ENCODE data around the gene PLEKHH1. TPM values are rescaled to one million over a fixed set of nuclear protein-coding genes. Genes with fewer than 3 reads are reported as not detected.

Gene PLEKHH1
- total and polyA plus RNA-seq, 2 of the 8 experiments (the other 6 are each of a cell fraction or from before 2014, with no cell fraction given): 28.3 to 33.3 TPM

GRCh38 chr14:67630186-67630585, 97.1 kb downstream of the PLEKHH1 start:
- Histone ChIP-seq H3K4me3 (ENCODE audit: extremely low read depth in 1 of 4, insufficient read depth in 2 of 4, low read depth in 3 of 4, low read length in 4 of 4) (no peak overlapping the region), H2BK20ac (ENCODE audit: low read length) (no peak overlapping the region), H4K5ac (ENCODE audit: insufficient read length, low read depth, low read length) (no peak overlapping the region), H2BK120ac (replicated peaks; ENCODE audit: low read depth, low read length) (no peak overlapping the region), H3K23ac (ENCODE audit: insufficient read length) (no peak overlapping the region), H2BK5ac (ENCODE audit: low read depth, low read length) (no peak overlapping the region), H3K79me1 (ENCODE audit: low read depth, low read length) (no peaks in the 10 kb centered on the region; the same call in 1 of the 2 replicates), H3K27me3 (replicated peaks in 1 of 4; ENCODE audit: control insufficient read depth in 3 of 4, extremely low read depth in 1 of 4, insufficient read depth in 3 of 4, low read length in 3 of 4) (no peaks in the 10 kb centered on the region), H4K91ac (replicated peaks; ENCODE audit: insufficient read length, low read length) (no peak overlapping the region), H3K9ac (replicated peaks in 1 of 4; ENCODE audit: extremely low read depth in 1 of 4, low read depth in 3 of 4, low read length in 3 of 4) (no peak overlapping the region), H3K79me2 (ENCODE audit: control insufficient read depth in 1 of 2, insufficient read depth in 2 of 2, low read length in 2 of 2) (no peaks in the 10 kb centered on the region), H3K23me2 (ENCODE audit: low read depth, low read length) (no peaks in the 10 kb centered on the region), H3K4ac (replicated peaks; ENCODE audit: insufficient read length, low read depth, low read length) (no peak overlapping the region), H4K8ac (ENCODE audit: extremely low read depth, insufficient read depth, low read length) (no peak overlapping the region), H2BK15ac (ENCODE audit: low read length) (no peak overlapping the region), H3K56ac (replicated peaks; ENCODE audit: insufficient read length, low read depth, low read length) (no peak overlapping the region), H4K20me1 (replicated peaks in 1 of 2; ENCODE audit: control insufficient read depth in 1 of 2, insufficient read depth in 2 of 2, low read length in 2 of 2) (peaks cover 0 to 3% of the 10 kb centered on the region in 2 experiments), H3K4me1 (replicated peaks in 1 of 4; ENCODE audit: control insufficient read depth in 3 of 4, insufficient read depth in 4 of 4, low read length in 3 of 4) (no peaks in the 10 kb centered on the region), H2AFZ (ENCODE audit: low read length) (no peak overlapping the region), H2BK12ac (ENCODE audit: low read depth, low read length) (no peak overlapping the region), H3K4me2 (ENCODE audit: insufficient read depth in 1 of 2, low read depth in 2 of 2, low read length in 2 of 2) (no peak overlapping the region), H3K36me3 (ENCODE audit: control insufficient read depth in 2 of 4, insufficient read depth in 4 of 4, low read length in 3 of 4) (no peaks in the 10 kb centered on the region; a peak in 1 of 8 replicates), H3K14ac (ENCODE audit: insufficient read length) (no peak overlapping the region), H3K9me3 (ENCODE audit: insufficient read depth in 2 of 2, low read depth in 1 of 2, low read length in 1 of 2) (no peaks in the 10 kb centered on the region), H2AK5ac (ENCODE audit: low read depth, low read length) (no peak overlapping the region), H3K27ac (ENCODE audit: low read depth, low read length) (no peak overlapping the region), H3K18ac (ENCODE audit: extremely low read depth, low read length) (no peak overlapping the region)
- DNase-seq (ENCODE audit: low read depth in 1 of 2, low spot score in 2 of 2): no peak
- ChIA-PET POLR2A (ENCODE audit: partially characterized antibody) (interaction anchor here (3.0 kb wide), 1 partner anchor 10 kb away, joined by 11 read pairs; the partner anchor contains the start of gene ARG2), CTCF (ENCODE audit: partially characterized antibody) (interaction anchor here (1.0 to 1.5 kb wide), 3 partner anchors 10 to 44 kb away, joined by 3 to 5 read pairs (median 3); no protein-coding TSS in a partner anchor)
- no peak for FAIRE-seq
- 86% methylated on average over 4 of the region's 4 CpGs; no CpG with 5 or more reads in 1 of the 2 experiments for WGBS, 2 experiments (ENCODE audit: extremely low coverage in 1 of 2, insufficient coverage in 1 of 2, insufficient read length in 1 of 2, insufficient replicate concordance in 2 of 2, low coverage in 1 of 2, low lambda C conversion rate in 2 of 2, missing lambda C conversion rate in 1 of 2)
- TF ChIP-seq CBX5 (IDR thresholded peaks at IDR 0.05; ENCODE audit: low read depth, low read length) (no peak), GTF2F1 (IDR thresholded peaks at IDR 0.05; ENCODE audit: borderline replicate concordance, low read depth, low read length) (no peak), NANOG (IDR thresholded peaks at IDR 0.05; ENCODE audit: insufficient read depth, low read depth, low read length, poor library complexity, severe bottlenecking) (no peak), KDM5A (IDR thresholded peaks at IDR 0.05; ENCODE audit: low read length) (no peak)
